K562 (cell line): ENCODE data around the gene GGCT. TPM values are rescaled to one million over a fixed set of nuclear protein-coding genes. Genes with fewer than 3 reads are reported as not detected.

ENCODE experiments used
- ATAC-seq: fragments of 200-7000 bp; cut with Tn5 transposase; 3 replicates; pipeline ENCODE4 v1.9.1; 2020; ENCODE audit warnings: moderate library complexity
- BruUV-seq: library from RNA; stranded (reverse); fragments of 400-500 nt; replicated peaks from 2 replicates; lab custom pipeline; 2021; lab: Mats Ljungman, UMichigan
- CTCF ChIA-PET: fragments of 300-600 bp; formaldehyde crosslinking; extraction: SDS; loops from one replicate; lab custom pipeline; 2021; ENCODE audit warnings: low intra/inter-chr PET ratio; lab: Yijun Ruan, JAX
- POLR2A ChIA-PET: fragments of 300-600, 350-650 bp; sonication (Branson Sonifier 250); formaldehyde crosslinking; extraction: SDS; loops from one replicate; lab custom pipeline; 2021; ENCODE audit warnings: antibody characterized with exemption, inconsistent platforms; lab: Yijun Ruan, JAX
- DNase-seq, 4 experiments: peaks; one replicate each; pipeline versions ENCODE4 v3.0.0 to v3.0.0-alpha.2; 2011 to 2018; ENCODE audit warnings: low spot score in 3 of 4, mixed read lengths in 3 of 4; ENCODE audit errors: extremely low read depth in 1 of 4
- FAIRE-seq: peaks from 2 replicates; lab custom pipeline; 2011; peaks lifted over from hg19 to GRCh38; lab: Jason Lieb, UNC
- H2AFZ ChIP-seq: 2 replicates; pipeline ENCODE4 v1.6.0; 2011; ENCODE audit warnings: low read depth, low read length, control low read depth, inconsistent platforms
- H3K27ac ChIP-seq: fragments of 200-600 bp; 3 replicates; pipeline ENCODE4 v1.8.0; 2011; ENCODE audit warnings: low read depth, mild to moderate bottlenecking, control low read depth, inconsistent platforms, low read length, moderate library complexity, mixed read lengths; ENCODE audit errors: extremely low read depth
- H3K27me3 ChIP-seq, 2 experiments: fragments of 300-600 bp in 1 of 2; 2 replicates in 1 of 2; 3 replicates in 1 of 2; pipeline versions ENCODE4 v1.6.0 to v1.8.0; 2011; ENCODE audit warnings: inconsistent platforms in 2 of 2, low read length in 2 of 2, mild to moderate bottlenecking in 1 of 2, mixed read lengths in 1 of 2, moderate library complexity in 1 of 2; ENCODE audit not compliant: control insufficient read depth in 2 of 2, insufficient read depth in 2 of 2
- H3K36me3 ChIP-seq: fragments of 300-600 bp; 3 replicates; pipeline ENCODE4 v1.8.0; 2011; ENCODE audit warnings: mild to moderate bottlenecking, low read length, inconsistent platforms; ENCODE audit not compliant: control insufficient read depth, insufficient read depth
- H3K4me1 ChIP-seq, 2 experiments: fragments of 200-600 bp in 1 of 2; replicated peaks in 1 of 2; 2 replicates in 1 of 2; 3 replicates in 1 of 2; pipeline versions ENCODE4 v1.5.1 to v1.8.0; 2011; ENCODE audit warnings: inconsistent platforms in 2 of 2, low read length in 2 of 2, mild to moderate bottlenecking in 1 of 2, mixed read lengths in 1 of 2, moderate library complexity in 1 of 2; ENCODE audit not compliant: control insufficient read depth in 2 of 2, insufficient read depth in 2 of 2
- H3K4me2 ChIP-seq: 2 replicates; pipeline ENCODE4 v1.6.1; 2011; ENCODE audit warnings: low read length, control low read depth, inconsistent platforms, mixed read lengths; ENCODE audit not compliant: insufficient read depth
- H3K4me3 ChIP-seq: fragments of 200-600 bp; sonication (generic), shearing (Covaris generic); 2 replicates; pipeline ENCODE4 v1.5.1; 2016; ENCODE audit warnings: control low read depth, inconsistent platforms
- H3K79me2 ChIP-seq: fragments of 200-600 bp; 3 replicates; pipeline ENCODE4 v1.8.0; 2011; ENCODE audit warnings: low read length, inconsistent platforms; ENCODE audit not compliant: control insufficient read depth, insufficient read depth
- H3K9ac ChIP-seq, 2 experiments: 2 replicates each; pipeline versions ENCODE4 v1.6.0 to v1.6.1; 2011; ENCODE audit warnings: low read depth in 2 of 2, low read length in 2 of 2, control low read depth in 1 of 2, inconsistent platforms in 1 of 2, mild to moderate bottlenecking in 1 of 2, mixed read lengths in 1 of 2; ENCODE audit not compliant: insufficient read depth in 1 of 2
- H3K9me1 ChIP-seq: one replicate; pipeline ENCODE4 v1.6.0; 2011; ENCODE audit warnings: inconsistent platforms, mild to moderate bottlenecking, low read length, moderate library complexity; ENCODE audit not compliant: control insufficient read depth, insufficient read depth
- H3K9me3 ChIP-seq: replicated peaks from 2 replicates; pipeline ENCODE4 v1.5.1; 2011; ENCODE audit warnings: low read depth, low read length, inconsistent platforms; ENCODE audit not compliant: control insufficient read depth, insufficient read depth
- H4K20me1 ChIP-seq: replicated peaks from 2 replicates; pipeline ENCODE4 v1.6.1; 2011; ENCODE audit warnings: low read length, inconsistent platforms, mixed read lengths; ENCODE audit not compliant: control insufficient read depth, insufficient read depth
- ARID2 ChIP-seq: fragments of 450-650 bp; IDR thresholded peaks from 2 replicates; pipeline ENCODE4 v1.6.1; 2017; ENCODE audit warnings: antibody characterized with exemption, mild to moderate bottlenecking
- CBFA2T2 ChIP-seq: fragments of 450-650 bp; conservative IDR thresholded peaks from 2 replicates; pipeline ENCODE4 v1.6.1; 2017; ENCODE audit warnings: mild to moderate bottlenecking
- CHD2 ChIP-seq: IDR thresholded peaks from 2 replicates; pipeline ENCODE4 v1.6.1; 2011; ENCODE audit warnings: low read depth, low read length
- ELK1 ChIP-seq: sonication (generic); formaldehyde crosslinking; IDR thresholded peaks from 2 replicates; pipeline ENCODE4 v1.8.1; 2022; ENCODE audit warnings: missing genetic modification reagents
- POLR2H ChIP-seq: IDR thresholded peaks from 2 replicates; pipeline ENCODE4 v1.6.1; 2016; ENCODE audit warnings: missing genetic modification characterization, low read depth, mild to moderate bottlenecking, control low read depth, missing compliant biosample characterization, moderate library complexity
- ZNF175 ChIP-seq: fragments of 200-800 bp; sonication (Bioruptor generic); IDR thresholded peaks from 2 replicates; pipeline ENCODE4 v1.6.1; 2016; ENCODE audit warnings: low read depth, mild to moderate bottlenecking, missing genetic modification characterization, missing compliant biosample characterization
- WGBS: fragments of 100-300 bp; shearing (Covaris generic); methylation state at CpG from one replicate; pipeline ENCODE4 v1.1.6; 2016; ENCODE audit warnings: low coverage, mixed read lengths; ENCODE audit not compliant: insufficient coverage; ENCODE audit errors: missing lambda C conversion rate; 5-methylcytosine and 5-hydroxymethylcytosine counted together
- in situ Hi-C: fragments of 300-500 bp; cut with MboI; formaldehyde crosslinking; loops from 4 replicates; pipeline ENCODE4 v1.15.0; 2018; ENCODE audit warnings: inconsistent platforms, mixed read lengths
- intact Hi-C: fragments of 100-400 bp; cut with micrococcal nuclease; formaldehyde crosslinking; loops from 2 replicates; pipeline ENCODE4 v1.14.2; 2022
- polyA plus RNA-seq, 8 experiments: library from polyadenylated mRNA; depleted of rRNA in 4 of 8; stranded (reverse) in 5 of 8; unstranded in 3 of 8; fragments of >200 nt; fragmentation: Nextera tagmentation in 2 of 8; fragmentation: Illumina TruSeq in 1 of 8; extraction: Ambion mirVana in 2 of 8; extraction: Trizol in 1 of 8; gene quantifications; 2 replicates each; pipeline versions ENCODE4 v1.2.1 to v1.2.3, GENCODE V29; 2011 to 2014; ENCODE audit warnings: inconsistent platforms in 1 of 8, missing spikeins in 1 of 8
- total RNA-seq, 7 experiments: library from RNA; depleted of rRNA in 6 of 7; stranded (reverse); fragments of >200 nt in 6 of 7; fragmentation: Illumina TruSeq in 2 of 7; extraction: Trizol in 2 of 7; gene quantifications; 2 replicates each; pipeline versions ENCODE4 v1.2.1 to v1.2.3, GENCODE V29; 2011 to 2021; ENCODE audit warnings: low replicate concordance in 1 of 7

Gene GGCT
- total and polyA plus RNA-seq, 9 of the 15 experiments (the other 6 are each of a cell fraction or from before 2014, with no cell fraction given) = 79.0 to 349 (median 136) TPM

GRCh38 chr7:30466266-30466665 lies 38.4 kb downstream of the GGCT start:
- Histone ChIP-seq H3K9me3 (no peaks in the 10 kb centered on the region), H3K4me3 (no peak overlapping the region), H3K4me1 (peaks cover 14 to 21% of the 10 kb centered on the region in 2 experiments; a peak in 4 of 5 replicates), H3K4me2 (no peak overlapping the region), H3K36me3 (no peaks in the 10 kb centered on the region), H3K9ac (no peak overlapping the region), H3K27ac (no peak overlapping the region), H3K9me1 (no peaks in the 10 kb centered on the region), H2AFZ (no peak overlapping the region), H3K79me2 (no peaks in the 10 kb centered on the region), H4K20me1 (peaks cover 3% of the 10 kb centered on the region; the same call in 1 of the 2 replicates), H3K27me3 (no peaks in the 10 kb centered on the region)
- POLR2A ChIA-PET = interaction anchor here (1.4 kb wide), 1 partner anchor 19 kb away, joined by 5 read pairs; no protein-coding TSS in a partner anchor
- DNase-seq = no peak
- BruUV-seq = no TSS peak
- intact Hi-C loops (loop anchor here (5.0 kb wide), 1 partner anchor 39 kb away; no protein-coding TSS in a partner anchor), in situ Hi-C loops (no loop called here)
- FAIRE-seq = no peak
- 39% methylated on average over 4 of the region's 4 CpGs for WGBS
- no peak for ATAC-seq
- CTCF ChIA-PET = no interaction called here
- TF ChIP-seq POLR2H (tag) (no peak), CBFA2T2 (no peak), CHD2 (no peak), ARID2 (no peak), ZNF175 (CRISPR knock-in tag) (no peak), ELK1 (no peak)
